Subcutaneous abdominal adipose tissue (tissue), 5 donors: ENCODE data around the gene METRNL.
A peak's percentile ranks its signal among the peaks of the same experiment; 100 is the strongest.

Experiments used
- H3K27ac ChIP-seq: one replicate; pipeline ENCODE4 v1.7.0; 2013; ENCODE audit warnings: low read depth, mild to moderate bottlenecking, inconsistent platforms, low read length, moderate library complexity
- H3K27me3 ChIP-seq, 5 donors: one replicate each; pipeline ENCODE4 v1.7.0; 2013; ENCODE audit warnings: low read length in 5 of 5, inconsistent platforms in 1 of 5; ENCODE audit not compliant: control insufficient read depth in 5 of 5, insufficient read depth in 4 of 5
- H3K36me3 ChIP-seq, 5 donors: one replicate each; pipeline ENCODE4 v1.7.0; 2013; ENCODE audit warnings: low read length in 5 of 5; ENCODE audit not compliant: control insufficient read depth in 5 of 5, insufficient read depth in 5 of 5
- H3K4me1 ChIP-seq, 5 donors: one replicate each; pipeline ENCODE4 v1.7.0; 2013; ENCODE audit warnings: low read length in 5 of 5, mild to moderate bottlenecking in 3 of 5, moderate library complexity in 1 of 5; ENCODE audit not compliant: control insufficient read depth in 5 of 5, insufficient read depth in 5 of 5
- H3K4me3 ChIP-seq, 5 donors: one replicate each; pipeline ENCODE4 v1.7.0; 2013; ENCODE audit warnings: low read length in 5 of 5, low read depth in 1 of 5
- H3K9ac ChIP-seq, 5 donors: one replicate each; pipeline ENCODE4 v1.7.0; 2013; ENCODE audit warnings: low read length in 5 of 5, mild to moderate bottlenecking in 4 of 5, moderate library complexity in 3 of 5
- H3K9me3 ChIP-seq, 5 donors: one replicate each; pipeline ENCODE4 v1.7.0; 2013; ENCODE audit warnings: low read length in 5 of 5; ENCODE audit not compliant: control insufficient read depth in 5 of 5
- donor health status: healthy.
- donor health status: healthy.
- donor health status: healthy.
- donor health status: healthy.
- donor health status: healthy.

Gene METRNL

DNA sequence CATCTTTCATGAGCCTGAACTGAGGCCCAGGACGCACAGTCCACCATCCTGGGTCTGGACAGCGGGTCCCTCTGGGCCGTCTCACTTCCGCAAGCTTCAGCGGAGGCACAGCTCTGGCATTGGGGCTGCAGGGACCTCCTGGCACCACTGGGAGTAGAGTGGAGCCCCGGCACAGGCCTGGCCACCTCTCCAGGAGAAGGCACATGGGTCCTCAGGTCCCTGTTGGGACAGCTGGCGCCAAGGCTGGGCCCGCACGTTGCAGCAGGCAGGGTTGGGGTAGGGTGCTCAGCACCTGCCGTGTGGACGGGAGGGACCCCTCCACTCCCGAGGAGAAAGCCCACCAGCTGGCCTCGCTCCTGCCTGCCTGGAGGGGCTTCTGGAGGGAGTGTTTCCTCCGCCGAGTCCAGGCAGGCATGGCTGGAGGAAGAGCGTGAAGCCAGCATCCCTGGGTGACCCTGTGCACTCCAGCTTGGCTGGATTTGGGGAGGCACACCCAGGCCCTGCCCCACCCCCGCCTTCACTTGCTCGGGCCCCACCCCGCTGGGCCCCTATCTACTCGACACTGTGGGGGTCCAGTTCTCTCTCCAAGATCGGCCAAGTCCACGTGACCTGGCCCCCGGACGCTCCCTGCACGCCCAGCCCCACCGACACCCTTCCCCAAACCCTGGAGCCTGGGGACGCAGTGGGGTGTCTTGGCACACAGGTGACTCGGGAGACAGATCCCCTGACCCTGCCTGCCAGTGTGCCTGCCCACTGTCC lies 6.6 kb upstream of the METRNL start:
- Histone ChIP-seq H3K4me3 (peak overlapping the region in 2 of 5 donors; percentile 34 to 38), H3K9me3 (no peaks in the 10 kb centered on the region), H3K27ac (no peak overlapping the region), H3K9ac (no peak overlapping the region), H3K36me3 (no peaks in the 10 kb centered on the region), H3K27me3 (peaks cover 0 to 14% (median 4%) of the 10 kb centered on the region in 5 donors), H3K4me1 (peaks cover 0 to 24% (median 18%) of the 10 kb centered on the region in 5 donors)

DNA sequence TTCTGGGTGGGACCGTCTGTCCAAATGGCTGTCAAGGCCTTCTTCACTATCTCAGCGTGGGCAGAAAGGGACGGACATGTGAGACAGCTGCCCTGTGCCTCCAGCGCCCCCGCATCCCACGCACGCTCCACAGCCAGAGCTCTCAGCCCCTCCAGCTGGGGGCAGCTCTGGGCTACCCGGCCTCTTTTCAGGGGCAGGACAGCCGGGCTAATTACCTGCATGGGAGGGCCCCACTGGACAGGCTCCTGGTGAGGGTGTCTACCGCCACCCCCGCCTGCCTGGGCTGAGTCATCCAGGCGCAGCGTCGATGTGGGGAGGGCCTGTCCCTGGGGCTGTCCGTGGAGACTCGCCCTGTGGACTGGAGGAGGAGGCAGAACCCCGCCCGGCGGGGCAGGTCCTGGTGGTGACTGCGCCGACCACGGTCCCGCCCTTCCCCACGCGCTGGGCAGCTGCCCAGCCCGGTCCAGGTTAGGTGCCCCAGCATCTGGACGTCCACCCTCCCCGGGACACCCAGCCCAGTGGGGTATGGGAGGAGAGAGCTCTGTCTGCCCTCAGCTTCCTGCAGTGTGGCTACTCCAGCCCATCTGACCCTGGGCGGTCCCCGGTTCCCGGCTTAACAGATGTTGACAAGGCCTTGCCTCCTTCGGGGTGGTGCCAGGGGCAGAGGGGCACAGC lies 5.9 kb upstream of the METRNL start:
- H3K36me3 ChIP-seq = no peaks in the 10 kb centered on the region
- H3K4me1 ChIP-seq = peaks cover 0 to 31% (median 24%) of the 10 kb centered on the region in 5 donors
- H3K27me3 ChIP-seq = peaks cover 0 to 14% (median 4%) of the 10 kb centered on the region in 5 donors
- peak overlapping the region in 2 of 5 donors; percentile 34 to 38 for H3K4me3 ChIP-seq
- no peaks in the 10 kb centered on the region for H3K9me3 ChIP-seq
- H3K27ac ChIP-seq = no peak overlapping the region
- no peak overlapping the region for H3K9ac ChIP-seq

DNA sequence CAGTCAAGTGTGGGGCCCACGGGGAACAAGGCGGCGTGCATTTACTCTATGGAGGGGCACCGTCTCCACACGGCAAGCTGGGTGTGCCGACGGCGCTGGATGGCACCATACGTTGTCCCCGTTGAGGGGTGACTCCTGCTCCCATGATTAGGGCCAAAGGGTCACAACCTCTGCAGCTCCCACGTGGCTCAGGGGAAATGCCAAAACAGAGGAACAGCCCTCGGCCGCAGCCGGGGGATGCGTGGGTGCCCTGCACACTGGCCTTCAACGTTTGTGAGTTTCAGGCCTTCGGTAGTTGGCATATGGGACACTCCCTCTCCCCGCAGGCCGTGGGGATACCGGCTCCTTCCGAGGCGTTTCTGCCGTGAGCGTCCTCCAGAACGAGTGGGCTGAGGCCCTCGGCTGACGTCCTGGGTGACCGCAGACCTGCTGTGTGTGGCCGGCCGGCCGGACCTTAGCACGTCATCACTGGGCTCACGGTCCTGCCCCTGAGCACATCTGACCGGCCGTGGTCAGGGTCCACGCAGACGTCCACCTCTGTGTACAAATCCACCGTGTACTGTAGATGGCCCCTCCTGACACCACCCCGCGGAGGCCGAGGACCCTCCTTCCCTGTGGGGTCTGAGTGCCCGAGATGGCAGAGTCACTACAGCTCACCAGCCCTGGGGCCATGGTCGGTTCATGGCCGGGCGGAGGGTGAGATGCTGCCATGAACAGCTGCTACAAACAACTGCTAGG lies 4.8 kb upstream of the METRNL start:
- no peak overlapping the region for H3K4me3 ChIP-seq
- no peaks in the 10 kb centered on the region for H3K36me3 ChIP-seq
- no peak overlapping the region for H3K27ac ChIP-seq
- no peaks in the 10 kb centered on the region for H3K9me3 ChIP-seq
- peaks cover 0 to 11% (median 1%) of the 10 kb centered on the region in 5 donors for H3K27me3 ChIP-seq
- H3K4me1 ChIP-seq = peaks cover 0 to 32% (median 28%) of the 10 kb centered on the region in 5 donors
- H3K9ac ChIP-seq = no peak overlapping the region

DNA sequence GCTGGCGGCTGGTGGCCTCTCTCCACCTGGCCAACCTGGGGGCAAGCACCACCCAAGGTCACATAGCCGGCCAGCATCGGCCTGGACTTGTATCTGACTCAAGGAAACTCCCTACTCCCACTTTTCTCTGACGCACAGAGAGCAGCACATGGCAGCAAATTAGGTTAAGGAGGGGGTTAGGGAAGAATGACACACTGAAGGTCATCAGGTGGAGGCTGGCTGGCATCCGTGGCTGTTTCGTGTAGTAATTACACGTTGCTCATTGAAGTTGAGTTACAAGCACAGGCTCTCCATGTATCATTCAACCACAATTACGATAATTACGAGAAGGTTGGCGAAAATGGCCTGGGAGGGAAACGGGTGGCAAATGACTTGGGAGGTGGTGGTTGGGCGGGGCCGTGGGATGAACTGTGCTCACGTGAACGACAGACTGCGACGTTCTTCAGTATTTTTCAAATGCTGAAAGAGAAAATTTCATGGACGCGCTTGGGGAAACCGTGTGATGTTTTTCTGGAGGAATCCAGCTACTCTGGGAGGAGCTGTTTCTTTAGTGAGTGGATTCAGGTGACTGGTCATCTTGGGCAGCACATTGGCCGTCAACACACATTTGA lies 4.0 kb upstream of the METRNL start:
- no peaks in the 10 kb centered on the region for H3K36me3 ChIP-seq
- no peak overlapping the region for H3K9ac ChIP-seq
- H3K27ac ChIP-seq = no peak overlapping the region
- peaks cover 0 to 32% (median 28%) of the 10 kb centered on the region in 5 donors for H3K4me1 ChIP-seq
- H3K4me3 ChIP-seq = no peak overlapping the region
- peaks cover 0 to 10% (median 0%) of the 10 kb centered on the region in 5 donors for H3K27me3 ChIP-seq
- H3K9me3 ChIP-seq = no peaks in the 10 kb centered on the region

DNA sequence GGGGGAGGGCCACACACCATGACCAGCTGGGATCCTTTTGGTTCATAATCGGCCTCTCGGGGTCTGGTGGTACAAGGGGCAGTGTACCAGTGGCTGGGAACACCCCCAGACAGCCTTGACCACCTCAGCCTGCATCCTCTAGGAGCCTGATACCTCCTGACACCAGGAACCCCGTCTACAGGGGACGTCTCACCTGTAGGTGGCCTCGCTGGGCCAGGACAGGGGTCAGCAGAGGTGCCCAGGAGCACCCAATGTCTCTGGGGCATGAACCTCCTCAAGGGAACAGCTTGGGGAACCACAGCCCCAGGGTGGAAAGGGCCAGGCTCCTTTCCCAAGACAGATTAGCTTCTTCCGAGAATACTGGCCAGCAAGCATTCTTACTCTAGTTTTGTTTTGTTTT lies 2.5 kb upstream of the METRNL start:
- Histone ChIP-seq H3K9me3 (no peaks in the 10 kb centered on the region), H3K27me3 (peaks cover 0 to 13% (median 0%) of the 10 kb centered on the region in 5 donors), H3K9ac (no peak overlapping the region), H3K27ac (no peak overlapping the region), H3K4me3 (no peak overlapping the region), H3K36me3 (peaks cover 0 to 3% (median 0%) of the 10 kb centered on the region in 5 donors), H3K4me1 (peaks cover 3 to 44% (median 37%) of the 10 kb centered on the region in 5 donors)

DNA sequence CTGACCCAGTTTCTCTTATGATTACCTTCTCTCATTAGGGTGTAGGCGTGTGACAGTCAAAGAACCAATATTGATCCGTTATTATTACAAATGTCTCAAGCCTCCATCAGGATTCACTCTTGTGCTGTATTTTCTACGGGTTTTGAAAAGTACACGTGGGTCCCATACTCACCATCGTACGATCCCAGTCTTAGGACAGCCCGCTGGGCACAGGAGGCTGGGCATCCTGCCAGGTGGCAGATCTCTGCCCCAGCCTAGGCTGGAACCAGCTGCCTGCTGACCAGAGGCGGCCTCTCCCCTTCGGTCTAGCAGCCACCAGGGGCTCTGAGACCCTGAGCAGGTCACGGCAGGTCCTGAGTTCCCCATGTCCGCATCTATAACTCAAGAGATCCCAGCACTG lies 2.0 kb upstream of the METRNL start:
- Histone ChIP-seq H3K4me1 (peaks cover 3 to 49% (median 42%) of the 10 kb centered on the region in 5 donors), H3K36me3 (peaks cover 0 to 3% (median 0%) of the 10 kb centered on the region in 5 donors), H3K9ac (no peak overlapping the region), H3K27ac (no peak overlapping the region), H3K27me3 (peaks cover 0 to 14% (median 0%) of the 10 kb centered on the region in 5 donors), H3K4me3 (no peak overlapping the region), H3K9me3 (no peaks in the 10 kb centered on the region)

DNA sequence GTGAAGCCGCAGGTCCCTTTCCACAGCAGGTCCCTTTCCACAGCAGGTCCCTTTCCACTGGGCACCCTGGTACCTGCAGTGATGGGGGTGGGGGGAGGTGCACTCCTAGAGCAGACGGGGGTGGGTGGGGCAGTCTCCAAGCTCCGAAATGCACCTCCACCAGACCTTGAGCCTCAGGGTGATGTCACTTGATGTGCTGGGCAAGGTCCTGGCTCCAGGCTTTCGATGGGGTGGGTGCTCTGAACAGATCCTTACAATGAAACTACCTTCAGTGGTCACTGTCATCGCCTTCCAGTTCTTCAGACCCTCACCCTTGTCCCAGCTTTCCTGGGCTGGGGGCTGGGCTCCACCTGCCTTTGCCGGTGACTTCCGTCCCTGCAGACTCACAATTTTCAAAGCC lies 1.5 kb upstream of the METRNL start:
- Histone ChIP-seq H3K36me3 (peaks cover 0 to 3% (median 0%) of the 10 kb centered on the region in 5 donors), H3K4me3 (peak overlapping the region in 2 of 5 donors; percentile 59 to 69), H3K4me1 (peaks cover 5 to 49% (median 43%) of the 10 kb centered on the region in 5 donors), H3K27ac (no peak overlapping the region), H3K9ac (peak overlapping the region in 1 of 5 donors; percentile 64), H3K9me3 (no peaks in the 10 kb centered on the region), H3K27me3 (peaks cover 0 to 14% (median 0%) of the 10 kb centered on the region in 5 donors)

DNA sequence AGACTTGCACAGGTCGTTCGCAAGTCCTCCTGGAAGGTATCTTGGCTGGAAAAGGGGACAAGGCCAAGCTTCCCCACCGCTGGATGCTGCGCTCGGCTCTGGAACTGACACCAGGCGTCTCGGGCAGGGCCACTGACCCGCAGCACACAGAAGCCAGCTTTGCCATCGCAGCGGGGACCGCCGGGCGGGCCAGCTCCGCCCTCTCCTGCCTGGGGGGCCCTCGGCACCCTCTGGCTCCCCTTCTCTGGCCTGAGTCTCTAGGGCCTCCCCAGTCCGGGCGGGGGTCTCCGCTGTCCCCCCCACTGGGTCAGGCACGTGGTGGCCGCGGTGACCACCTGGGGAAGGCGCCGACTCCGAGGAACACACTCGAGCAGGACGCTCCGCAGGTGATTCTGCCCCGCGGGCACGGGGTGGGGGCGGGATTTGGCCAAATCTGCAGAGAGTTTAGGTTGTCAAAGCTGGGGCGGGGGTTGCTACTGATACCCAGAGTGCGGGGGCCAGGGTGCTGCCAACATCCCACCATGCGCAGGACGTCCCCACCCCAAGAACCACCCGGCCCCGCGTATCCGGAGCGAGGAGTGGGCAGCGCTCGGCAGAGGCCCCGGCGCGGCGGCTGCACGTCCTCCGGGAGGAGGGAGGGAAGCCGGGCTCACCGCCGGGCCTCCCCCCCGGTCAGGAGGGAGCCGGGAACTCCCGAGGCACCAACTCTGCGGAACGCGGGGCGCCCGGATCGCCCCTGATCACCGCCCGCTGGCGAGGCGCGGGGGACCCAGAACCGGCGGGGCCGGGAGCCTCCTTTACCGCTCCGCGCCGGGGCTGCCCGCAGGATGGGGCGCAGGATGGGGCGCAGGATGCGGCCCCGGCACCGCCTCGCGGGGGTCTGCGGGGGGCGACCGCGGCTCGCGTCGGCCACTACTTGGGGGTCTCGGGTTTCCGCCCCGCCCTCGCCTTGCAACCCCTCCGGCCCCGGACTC lies 744 bp upstream of the METRNL start:
- Histone ChIP-seq H3K9ac (peak overlapping the region in 3 of 5 donors; percentile 45 to 72 (median 64)), H3K4me1 (peaks cover 8 to 49% (median 43%) of the 10 kb centered on the region in 5 donors), H3K27me3 (peaks cover 0 to 9% (median 0%) of the 10 kb centered on the region in 5 donors), H3K36me3 (peaks cover 0 to 8% (median 0%) of the 10 kb centered on the region in 5 donors), H3K27ac (no peak overlapping the region), H3K4me3 (peak overlapping the region in 4 of 5 donors; percentile 44 to 69 (median 64)), H3K9me3 (no peaks in the 10 kb centered on the region)
